Urinary bladder (tissue), 4 donors: ENCODE results near the gene PHF2. TPM values are rescaled to one million over a fixed set of nuclear protein-coding genes. Genes with fewer than 3 reads are reported as not detected.

ENCODE experiments used
- DNase-seq: peaks from one replicate; pipeline ENCODE4 v3.0.0-alpha.2; 2015; ENCODE audit errors: extremely low spot score
- H3K27ac ChIP-seq: one replicate; pipeline ENCODE4 v1.5.1; 2013; ENCODE audit warnings: low read depth, mild to moderate bottlenecking, moderate library complexity
- H3K36me3 ChIP-seq: one replicate; pipeline ENCODE4 v1.6.1; 2013; ENCODE audit warnings: mild to moderate bottlenecking, moderate library complexity; ENCODE audit not compliant: insufficient read depth
- H3K4me1 ChIP-seq: one replicate; pipeline ENCODE4 v1.6.1; 2013; ENCODE audit warnings: mild to moderate bottlenecking, moderate library complexity; ENCODE audit not compliant: insufficient read depth
- H3K4me3 ChIP-seq: one replicate; pipeline ENCODE4 v1.5.1; 2013; ENCODE audit warnings: low read depth, low read length
- WGBS: extraction: QIAGEN DNeasy Blood & Tissue Kit; methylation state at CpG from one replicate; pipeline ENCODE4 v1.1.7; 2013; 5-methylcytosine and 5-hydroxymethylcytosine counted together
- polyA plus RNA-seq: library from polyadenylated mRNA; stranded (reverse); fragments of 200-250 nt; gene quantifications from one replicate; pipeline ENCODE4 v1.2.3, GENCODE V29; 2013
- total RNA-seq: library from RNA; depleted of rRNA; stranded (reverse); fragments of >200 nt; gene quantifications from one replicate; pipeline ENCODE4 v1.2.3, GENCODE V29; 2014
- donor health status: healthy with polysubstance abuse.
- donor health status: healthy.

PHF2 gene
- total and polyA plus RNA-seq, 2 donors, result 20.0 to 33.1 TPM

- WGBS, result 81% methylated on average over 16 of the region's 16 CpGs
- H3K4me3 ChIP-seq, result no peak overlapping the region
- H3K27ac ChIP-seq, result no peak overlapping the region
- no peaks in the 10 kb centered on the region for H3K4me1 ChIP-seq
- no peak for DNase-seq
- H3K36me3 ChIP-seq, result peaks cover 10% of the 10 kb centered on the region
Observed at GRCh38 chr9:93673021-93673838, 96.8 kb downstream of the PHF2 start.

GRCh38 chr9:93673839-93674334, 97.5 kb downstream of the PHF2 start:
- H3K36me3 ChIP-seq, result peaks cover 10% of the 10 kb centered on the region
- 83% methylated on average over 13 of the region's 13 CpGs for WGBS
- H3K4me3 ChIP-seq, result no peak overlapping the region
- DNase-seq, result no peak
- no peak overlapping the region for H3K27ac ChIP-seq
- H3K4me1 ChIP-seq, result no peaks in the 10 kb centered on the region

- Histone ChIP-seq H3K27ac (no peak overlapping the region), H3K4me3 (no peak overlapping the region), H3K36me3 (peaks cover 10% of the 10 kb centered on the region), H3K4me1 (no peaks in the 10 kb centered on the region)
- no peak for DNase-seq
- 93% methylated on average over 14 of the region's 14 CpGs for WGBS
Observed at GRCh38 chr9:93674580-93675335, 98.4 kb downstream of the PHF2 start.

GRCh38 chr9:93675336-93676150, 99.2 kb downstream of the PHF2 start:
- no peak for DNase-seq
- peaks cover 10% of the 10 kb centered on the region for H3K36me3 ChIP-seq

GRCh38 chr9:93676310-93677047, 100.1 kb downstream of the PHF2 start:
- H3K27ac ChIP-seq, result no peak overlapping the region
- H3K4me1 ChIP-seq, result no peaks in the 10 kb centered on the region
- no peak for DNase-seq
- H3K36me3 ChIP-seq, result peaks cover 10% of the 10 kb centered on the region
- H3K4me3 ChIP-seq, result no peak overlapping the region
- 93% methylated on average over 23 of the region's 23 CpGs for WGBS

More at GRCh38 chr9:93675336-93676150, 99.2 kb downstream of the PHF2 start:
- Histone ChIP-seq H3K27ac (no peak overlapping the region), H3K4me1 (no peaks in the 10 kb centered on the region), H3K4me3 (no peak overlapping the region)
- WGBS, result 91% methylated on average over 16 of the region's 16 CpGs

- 93% methylated on average over 12 of the region's 12 CpGs for WGBS
- Histone ChIP-seq H3K4me1 (no peaks in the 10 kb centered on the region), H3K4me3 (no peak overlapping the region), H3K27ac (no peak overlapping the region), H3K36me3 (peaks cover 10% of the 10 kb centered on the region)
- no peak for DNase-seq
Observed at GRCh38 chr9:93677048-93677571, 100.7 kb downstream of the PHF2 start.

- no peak for DNase-seq
- Histone ChIP-seq H3K36me3 (peaks cover 10% of the 10 kb centered on the region), H3K4me3 (no peak overlapping the region), H3K27ac (no peak overlapping the region), H3K4me1 (no peaks in the 10 kb centered on the region)
- WGBS, result 96% methylated on average over 16 of the region's 16 CpGs
Observed at GRCh38 chr9:93677641-93678136, 101.3 kb downstream of the PHF2 start.

GRCh38 chr9:93678199-93679019, 102.0 kb downstream of the PHF2 start:
- Histone ChIP-seq H3K4me3 (no peak overlapping the region), H3K27ac (no peak overlapping the region), H3K4me1 (no peaks in the 10 kb centered on the region), H3K36me3 (peaks cover 10% of the 10 kb centered on the region)
- no peak for DNase-seq
- 89% methylated on average over 17 of the region's 17 CpGs for WGBS

- no peak for DNase-seq
- 77% methylated on average over 18 of the region's 18 CpGs for WGBS
Observed at GRCh38 chr9:93679536-93680442, 103.4 kb downstream of the PHF2 start.

GRCh38 chr9:93680443-93681268, 104.3 kb downstream of the PHF2 start:
- no peak for DNase-seq
- 75% methylated on average over 16 of the region's 16 CpGs for WGBS

More at GRCh38 chr9:93679536-93680442, 103.4 kb downstream of the PHF2 start:
- H3K36me3 ChIP-seq, result peaks cover 4% of the 10 kb centered on the region
- H3K27ac ChIP-seq, result no peak overlapping the region
- no peak overlapping the region for H3K4me3 ChIP-seq
- H3K4me1 ChIP-seq, result no peaks in the 10 kb centered on the region

More at GRCh38 chr9:93680443-93681268, 104.3 kb downstream of the PHF2 start:
- Histone ChIP-seq H3K4me1 (no peaks in the 10 kb centered on the region), H3K36me3 (peaks cover 3% of the 10 kb centered on the region), H3K27ac (no peak overlapping the region), H3K4me3 (no peak overlapping the region)
